Lung microvascular endothelial cell (primary cell): Measurements from ENCODE around the gene ZMYND8. TPM values are rescaled to one million over a fixed set of nuclear protein-coding genes. Genes with fewer than 3 reads are reported as not detected.
"Not testable (repeated sequence)": the region's sequence is repeated elsewhere in the genome, so short reads cannot be mapped to it uniquely, and the experiment has no call there.

Experiments
- DNase-seq, 2 donors: peaks; one replicate each; pipeline versions ENCODE4 v3.0.0 to v3.0.0-alpha.2; 2010; ENCODE audit warnings: low read depth in 2 of 2
- total RNA-seq: library from RNA; depleted of rRNA; stranded (reverse); fragments of >200 nt; gene quantifications from 2 replicates; pipeline ENCODE4 v1.2.1, GENCODE V29; 2014

The ZMYND8 gene
- total RNA-seq, 1 donor from 2014 or later = 74.8 TPM

GRCh38 chr20:47205577-47206123 lies 150.8 kb downstream of the ZMYND8 start:
- DNase-seq = peak; percentile 80 to 84

- DNase-seq = not testable (repeated sequence)
These were observed 151.7 kb downstream of the ZMYND8 start for GRCh38 chr20:47204850-47205122.

- peak in 1 of 2 donors; percentile 43 for DNase-seq
These were observed 152.3 kb downstream of the ZMYND8 start for GRCh38 chr20:47204008-47204849.

GRCh38 chr20:47202733-47203667 lies 153.5 kb downstream of the ZMYND8 start:
- no peak for DNase-seq

GRCh38 chr20:47201074-47201730 lies 155.3 kb downstream of the ZMYND8 start:
- DNase-seq = no peak

GRCh38 chr20:47198996-47199552 lies 157.4 kb downstream of the ZMYND8 start:
- DNase-seq = no peak

- no peak for DNase-seq
These were observed 158.2 kb downstream of the ZMYND8 start for GRCh38 chr20:47198254-47198671.

GRCh38 chr20:47196091-47197081 lies 160.1 kb downstream of the ZMYND8 start:
- DNase-seq = peak; percentile 69 to 72

GRCh38 chr20:47195573-47195972 lies 160.9 kb downstream of the ZMYND8 start:
- DNase-seq = no peak

GRCh38 chr20:47191956-47192355 lies 164.5 kb downstream of the ZMYND8 start:
- DNase-seq = no peak

GRCh38 chr20:47191074-47191673 lies 165.3 kb downstream of the ZMYND8 start:
- DNase-seq = no peak

GRCh38 chr20:47189060-47189459 lies 167.4 kb downstream of the ZMYND8 start:
- no peak for DNase-seq

- no peak for DNase-seq
These were observed 168.0 kb downstream of the ZMYND8 start for GRCh38 chr20:47188540-47188939.

- no peak for DNase-seq
These were observed 168.9 kb downstream of the ZMYND8 start for GRCh38 chr20:47187450-47188195.

GRCh38 chr20:47183367-47183766 lies 173.1 kb downstream of the ZMYND8 start:
- DNase-seq = no peak

- DNase-seq = peak; percentile 69 to 78
These were observed 175.2 kb downstream of the ZMYND8 start for GRCh38 chr20:47181056-47181862.

GRCh38 chr20:47179267-47179666 lies 177.2 kb downstream of the ZMYND8 start:
- no peak for DNase-seq

GRCh38 chr20:47178851-47179250 lies 177.6 kb downstream of the ZMYND8 start:
- no peak for DNase-seq
